Stimulated activated CD8-positive, alpha-beta memory T cell treated with anti-CD3 and anti-CD28 coated beads, Interleukin-12 subunit alpha, Interleukin-12 subunit beta, amount 100 ng/mL, for 24 hours (primary cell): ENCODE measurements around the gene ADAT3.
"Not testable (repeated sequence)": the region's sequence is repeated elsewhere in the genome, so short reads cannot be mapped to it uniquely, and the experiment has no call there.

Source experiments
- DNase-seq: peaks from one replicate; pipeline ENCODE4 v3.0.0-alpha.2; 2020; ENCODE audit errors: extremely low read depth

The ADAT3 gene

DNA sequence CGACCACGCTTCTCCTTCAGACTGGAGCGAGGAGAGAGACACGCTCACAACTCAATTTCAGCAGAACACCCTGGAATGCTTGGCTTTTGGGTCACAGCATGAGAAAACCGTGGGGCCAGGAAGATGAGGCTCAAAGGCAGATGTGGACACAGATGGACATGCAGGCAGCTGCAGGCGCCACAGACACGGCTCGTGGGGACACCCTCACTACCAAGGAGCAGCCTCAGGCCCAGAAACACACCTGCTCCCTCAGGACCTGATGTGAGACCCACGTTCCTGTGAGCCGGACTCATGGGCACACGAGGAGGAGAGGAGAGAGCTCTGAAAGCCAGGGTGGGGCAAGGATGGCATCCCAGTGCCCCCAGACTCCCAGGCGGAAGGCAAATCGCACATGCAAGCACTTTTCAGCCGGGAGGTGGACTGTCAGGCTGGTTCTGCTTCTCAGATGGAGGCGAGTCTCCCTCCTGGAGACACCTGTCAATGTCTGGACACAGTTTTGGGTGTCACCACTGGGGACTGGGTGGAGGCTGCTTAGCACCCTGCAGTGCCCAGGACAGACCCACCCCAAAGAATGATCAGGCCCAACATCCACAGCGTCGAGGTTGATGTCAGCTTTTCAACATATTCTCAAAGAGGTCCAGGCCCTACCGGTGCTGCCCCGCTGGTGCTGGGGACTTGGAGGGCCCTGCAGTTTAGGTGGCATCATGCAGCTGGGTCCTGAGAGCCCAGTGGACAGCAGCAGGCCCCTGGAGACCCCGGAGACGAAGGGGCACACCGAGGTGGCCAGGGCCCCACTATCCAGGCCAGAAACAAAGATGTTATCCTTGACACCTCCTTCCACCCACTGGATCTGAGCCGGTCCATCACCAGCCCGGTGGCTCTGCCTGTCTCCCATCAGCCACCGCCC lies 22.2 kb upstream of the ADAT3 start:
- no peak for DNase-seq

DNA sequence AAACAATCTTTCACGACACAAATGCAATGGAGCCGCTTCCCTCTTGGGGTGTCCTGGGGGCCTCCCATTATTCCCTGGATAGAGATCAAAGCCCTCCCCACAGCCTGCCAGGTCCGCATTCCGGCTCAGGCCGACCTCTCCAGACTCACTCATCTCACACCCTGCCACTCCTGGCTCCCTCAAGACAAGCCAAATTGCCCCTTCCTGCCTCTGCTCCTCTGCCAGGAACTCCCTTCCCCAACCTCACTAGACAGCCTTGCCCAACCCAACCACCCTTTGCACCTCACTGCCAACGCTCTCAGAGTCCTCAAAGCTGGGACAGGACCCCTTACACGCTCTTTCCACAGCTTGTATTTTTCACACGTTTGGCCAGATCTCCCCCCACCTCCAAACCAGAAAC lies 21.4 kb upstream of the ADAT3 start:
- DNase-seq = no peak

DNA sequence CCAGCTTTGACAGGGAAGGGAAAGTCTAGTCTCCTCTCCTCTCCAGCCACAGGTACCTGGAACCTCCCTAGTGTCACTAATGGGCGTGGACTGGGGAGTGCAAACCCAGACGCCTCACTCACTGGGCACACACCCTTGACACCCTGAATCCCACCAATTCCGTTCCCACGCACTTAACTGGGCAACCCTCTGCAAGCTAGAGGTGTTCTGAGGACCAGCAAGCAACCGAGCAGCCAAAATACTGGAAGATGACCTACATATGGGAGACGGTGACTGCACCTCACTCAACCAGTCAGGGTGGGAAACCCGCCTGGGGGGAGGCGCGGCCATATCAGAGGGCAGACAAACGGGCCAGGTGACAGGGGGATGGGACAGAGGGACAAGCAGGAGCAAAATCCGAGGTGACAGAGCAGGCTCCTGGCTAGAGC lies 20.9 kb upstream of the ADAT3 start:
- DNase-seq = no peak

DNA sequence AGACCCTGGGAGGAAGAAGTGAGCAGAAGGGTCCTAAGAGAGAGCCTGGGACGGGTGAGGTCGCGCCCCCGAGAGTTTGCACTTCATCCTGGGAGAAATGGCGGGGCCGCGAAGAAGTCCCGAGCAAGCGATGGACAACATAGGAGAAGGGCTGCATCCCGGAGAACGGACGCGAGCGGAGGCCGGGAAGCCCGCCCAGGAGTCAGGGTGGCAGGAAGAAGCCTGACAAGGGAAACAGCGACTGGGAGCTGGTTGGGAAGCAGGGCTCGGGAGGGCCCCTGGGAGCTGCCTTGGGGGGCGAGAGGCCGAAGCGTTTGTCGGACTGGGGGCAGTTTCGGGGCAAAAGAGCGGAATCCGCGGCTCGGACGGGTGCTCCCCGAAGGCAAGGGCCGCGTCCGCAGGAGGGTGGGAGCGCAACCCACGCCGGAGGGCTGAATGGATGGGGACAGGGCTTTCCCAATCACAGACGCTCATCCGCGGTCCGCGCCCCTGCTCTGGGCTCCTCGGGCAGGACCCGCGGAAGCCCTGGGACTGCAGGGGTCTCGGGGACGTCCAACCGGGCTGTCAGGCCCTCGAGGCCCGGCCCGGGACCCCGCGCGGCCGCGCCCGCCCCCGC lies 20.4 kb upstream of the ADAT3 start:
- no peak for DNase-seq

DNA sequence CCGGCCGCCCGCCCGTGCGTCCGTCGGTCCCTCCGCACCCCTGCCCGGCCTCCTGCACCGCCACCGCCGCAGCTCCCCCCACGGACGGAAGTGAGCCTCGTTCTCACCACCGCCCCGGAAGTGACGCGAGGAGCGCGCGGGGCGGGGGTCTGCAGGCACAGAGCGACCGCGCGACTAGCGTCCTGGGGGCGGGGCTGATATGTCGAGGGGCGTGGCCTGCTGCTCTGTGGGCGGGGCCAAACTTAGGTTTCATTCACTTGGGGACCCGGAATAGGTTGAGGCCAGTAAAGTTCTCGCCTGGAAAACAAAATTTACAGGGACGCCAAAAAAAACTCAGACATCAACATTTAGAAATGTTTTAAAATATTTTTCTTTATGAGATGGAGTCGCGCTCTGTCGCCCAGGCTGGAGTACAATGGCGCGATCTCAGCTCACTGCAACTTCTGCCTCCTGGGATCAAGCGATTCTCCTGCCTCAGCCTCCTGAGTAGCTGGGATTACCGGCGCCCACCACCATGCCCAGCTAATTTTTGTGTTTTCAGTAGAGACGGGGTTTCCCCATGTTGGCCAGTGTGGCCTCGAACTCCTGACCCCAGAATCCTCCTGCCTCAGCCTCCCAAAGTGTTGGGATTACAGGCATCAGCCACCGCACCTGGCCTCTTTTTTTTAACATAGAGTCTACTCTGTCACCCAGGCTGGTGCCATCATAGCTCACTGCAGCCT lies 19.6 kb upstream of the ADAT3 start, which contains the start of gene ABHD17A:
Gene ABHD17A, minus strand, starts transcription at position 99 of the 722 bp plus-strand sequence. CDS start 3,930 bp downstream, outside the sequence.
- peak; percentile 87 for DNase-seq

DNA sequence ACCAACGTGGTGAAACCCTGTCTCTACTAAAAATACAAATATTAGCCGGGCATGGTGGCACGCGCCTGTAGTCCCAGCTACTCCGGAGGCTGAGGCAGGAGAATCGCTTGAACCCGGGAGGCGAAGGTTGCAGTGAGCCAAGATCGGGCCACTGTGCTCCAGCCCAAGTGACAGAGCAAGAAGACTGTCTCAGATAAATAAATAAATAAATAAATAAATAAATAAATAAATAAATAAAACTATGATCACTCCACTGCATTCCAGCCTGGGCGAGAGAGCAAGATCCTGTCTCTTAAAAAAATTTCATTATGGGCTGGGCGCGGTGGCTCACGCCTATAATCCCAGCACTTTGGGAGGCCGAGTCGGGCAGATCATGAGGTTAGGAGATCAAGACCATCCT lies 18.8 kb upstream of the ADAT3 start:
- not testable (repeated sequence) for DNase-seq

DNA sequence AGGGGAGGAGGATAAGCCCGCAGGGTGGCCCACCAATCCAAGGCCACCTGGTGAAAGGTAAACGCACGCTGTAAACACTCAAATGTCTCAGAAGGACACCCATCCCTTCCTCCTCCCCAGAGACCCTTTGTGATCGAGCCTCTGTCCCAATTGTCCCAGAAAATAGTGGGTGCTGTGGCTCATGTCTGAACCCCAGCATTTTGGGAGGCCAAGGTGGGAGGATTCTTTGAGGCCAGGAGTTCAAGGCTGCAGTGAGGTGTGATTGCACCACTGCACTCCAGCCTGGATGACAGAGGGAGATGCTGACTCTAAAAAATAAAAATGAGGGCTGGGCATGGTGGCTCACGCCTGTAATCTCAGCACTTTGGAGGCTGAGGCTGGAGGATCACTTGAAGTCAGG lies 16.8 kb upstream of the ADAT3 start:
- DNase-seq = no peak

DNA sequence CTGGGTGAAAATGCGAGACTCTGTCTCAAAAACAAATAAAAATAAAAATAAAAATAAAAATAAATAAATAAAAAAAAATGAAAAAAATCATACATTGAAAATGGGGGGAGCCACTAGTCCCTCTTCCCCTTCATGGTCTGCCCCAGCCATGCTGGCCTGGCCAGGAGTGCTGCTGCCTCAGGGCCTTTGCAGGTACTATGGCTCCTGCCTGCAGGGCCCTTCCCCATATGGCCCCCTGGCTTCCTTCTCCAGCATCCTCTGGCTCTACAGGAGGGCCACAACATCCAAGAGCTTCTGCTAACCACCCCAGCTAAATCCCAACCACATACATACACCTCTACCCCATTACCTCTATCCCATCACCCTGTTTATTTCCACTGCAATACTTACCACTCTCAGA lies 15.3 kb upstream of the ADAT3 start:
- no peak for DNase-seq

DNA sequence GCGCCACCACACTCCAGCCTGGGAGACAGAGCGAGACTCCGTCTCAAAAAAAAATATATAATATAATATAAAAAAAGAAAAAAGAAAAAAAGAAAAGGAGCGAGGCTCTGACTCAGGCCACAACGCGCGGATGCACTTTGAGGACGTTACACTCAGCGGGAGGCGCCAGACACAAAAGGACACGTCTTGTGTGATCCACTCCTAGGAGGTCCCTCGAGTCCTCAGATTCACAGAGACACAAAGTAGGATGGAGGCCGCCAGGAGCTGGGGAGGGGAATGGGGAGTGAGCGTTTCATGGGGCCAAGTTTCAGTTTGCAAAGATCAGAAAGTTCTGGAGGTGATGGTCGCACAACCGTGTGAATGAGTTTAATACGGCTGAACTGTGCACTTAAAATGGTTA lies 11.4 kb upstream of the ADAT3 start:
- no peak for DNase-seq

DNA sequence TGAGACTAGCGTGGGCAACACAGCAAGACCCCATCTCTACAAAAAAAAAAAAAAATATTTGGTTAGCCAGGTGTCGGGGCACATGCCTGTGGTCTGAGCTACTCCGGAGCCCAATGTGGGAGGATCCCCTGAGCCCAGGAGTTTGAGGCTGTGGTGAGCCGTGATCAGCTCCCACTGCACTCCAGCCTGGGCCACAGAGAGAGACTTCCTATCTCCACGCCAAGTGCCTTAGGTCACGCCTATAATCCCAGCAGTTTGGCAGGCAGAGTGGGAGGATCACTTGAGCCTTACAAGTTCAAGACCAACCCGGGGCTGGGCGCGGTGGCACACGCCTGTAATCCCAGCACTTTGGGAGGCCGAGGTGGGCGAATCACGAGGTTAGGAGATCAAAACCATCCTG lies 8.7 kb upstream of the ADAT3 start:
- no peak for DNase-seq

DNA sequence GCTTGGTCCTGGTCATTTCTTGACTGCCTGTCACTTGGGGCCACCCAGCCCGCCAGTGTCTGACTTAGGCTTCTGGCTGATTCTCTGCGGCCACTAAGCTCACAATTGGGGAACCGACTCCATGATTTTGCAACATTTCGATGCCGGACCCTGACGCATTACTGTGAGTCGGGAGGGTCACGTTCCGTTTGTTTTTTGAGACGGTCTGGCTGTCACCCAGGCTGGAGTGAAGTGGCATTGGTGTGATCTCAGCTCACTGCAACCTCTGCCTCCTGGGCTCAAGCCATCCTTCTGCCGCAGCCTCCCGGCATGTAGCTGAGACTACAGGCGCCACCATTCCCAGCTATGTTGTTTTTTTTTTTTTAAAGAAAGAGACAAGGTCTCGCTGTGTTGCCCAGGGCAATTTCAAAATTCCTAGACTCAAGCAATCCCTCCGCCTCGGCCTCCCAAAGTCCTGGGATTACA lies 3.2 kb upstream of the ADAT3 start:
- no peak for DNase-seq

DNA sequence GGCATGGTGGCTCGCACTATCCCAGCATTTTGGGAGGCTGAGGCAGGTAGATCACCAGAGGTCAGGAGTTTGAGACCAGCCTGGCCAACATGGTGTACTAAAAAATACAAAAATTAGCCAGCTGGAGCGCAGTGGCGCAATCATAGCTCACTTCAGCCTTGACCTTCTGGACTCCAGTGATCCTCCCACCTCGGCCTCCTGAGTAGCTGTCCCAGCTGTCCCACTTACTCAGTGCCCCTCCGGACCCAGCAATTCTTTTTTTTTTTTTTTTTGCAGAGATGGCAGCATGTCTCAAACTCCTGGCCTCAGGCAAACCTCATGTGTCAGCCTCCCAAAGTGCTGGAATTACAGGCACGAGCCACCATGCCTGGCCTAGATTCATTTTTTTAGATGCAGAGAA lies 2.3 kb upstream of the ADAT3 start:
- no peak for DNase-seq

DNA sequence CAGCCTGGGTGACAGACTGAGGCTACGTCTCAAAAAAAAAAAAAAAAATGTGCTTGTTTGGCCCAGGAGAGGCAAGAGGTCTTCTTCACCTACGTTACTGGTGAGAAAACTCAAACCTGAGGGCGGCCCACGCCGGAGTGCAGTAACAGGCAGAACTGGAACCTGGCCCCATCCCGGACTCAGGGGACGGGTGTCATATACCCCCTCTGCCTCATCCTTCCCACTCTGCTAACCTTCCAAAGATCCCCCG lies 414 bp upstream of the ADAT3 start:
- DNase-seq = no peak

DNA sequence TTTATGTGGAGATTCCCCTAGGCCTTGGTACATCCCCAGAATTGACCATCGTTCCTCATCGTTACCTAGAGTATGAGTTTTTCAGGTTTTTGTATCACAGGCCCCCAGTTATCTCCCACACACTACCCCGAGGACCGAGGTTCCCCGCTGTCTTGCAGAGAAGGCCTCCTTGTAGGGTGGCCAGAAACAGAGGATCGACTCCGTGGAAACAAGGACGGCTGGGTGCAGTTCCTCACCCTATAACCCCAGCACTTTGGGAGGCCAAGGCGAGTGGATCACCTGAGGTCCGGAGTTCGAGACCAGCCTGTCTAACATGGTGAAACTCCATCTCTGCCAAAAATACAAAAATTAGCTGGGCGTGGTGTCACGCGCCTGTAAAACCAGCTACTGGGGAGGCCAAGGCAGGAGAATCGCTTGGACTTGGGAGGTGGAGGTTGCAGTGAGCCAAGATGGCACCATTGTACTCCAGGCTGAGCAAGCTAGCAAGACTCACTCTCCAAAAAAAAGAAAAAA lies 720 bp downstream of the ADAT3 start:
- no peak for DNase-seq

DNA sequence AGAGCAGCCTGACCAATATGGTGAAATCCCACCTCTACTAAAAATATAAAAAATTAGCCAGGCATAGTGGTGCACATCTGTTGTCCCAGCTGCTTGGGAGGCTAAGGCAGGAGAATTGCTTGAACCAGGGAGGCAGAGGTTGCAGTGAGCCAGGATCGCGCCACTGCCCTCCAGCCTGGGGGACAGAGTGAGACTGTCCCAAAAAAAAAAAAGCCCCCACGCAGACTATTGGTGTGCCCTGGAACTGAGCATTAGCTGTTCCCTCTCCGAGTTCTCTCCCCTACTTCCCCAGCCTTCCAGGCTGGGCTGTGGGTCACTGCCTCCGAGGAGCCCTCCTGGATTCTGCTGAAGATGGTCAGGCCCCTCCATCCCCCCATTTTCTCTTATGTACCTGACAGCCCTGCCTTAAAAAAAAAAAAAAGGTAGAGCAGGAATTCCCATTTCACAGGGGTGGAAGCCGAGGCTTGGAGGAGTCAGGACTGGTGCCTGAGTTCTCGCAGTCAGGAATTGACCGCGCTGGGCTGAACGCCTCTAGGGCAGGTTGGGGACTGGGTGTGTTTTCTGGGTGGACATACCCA lies 1.9 kb downstream of the ADAT3 start:
- no peak for DNase-seq

DNA sequence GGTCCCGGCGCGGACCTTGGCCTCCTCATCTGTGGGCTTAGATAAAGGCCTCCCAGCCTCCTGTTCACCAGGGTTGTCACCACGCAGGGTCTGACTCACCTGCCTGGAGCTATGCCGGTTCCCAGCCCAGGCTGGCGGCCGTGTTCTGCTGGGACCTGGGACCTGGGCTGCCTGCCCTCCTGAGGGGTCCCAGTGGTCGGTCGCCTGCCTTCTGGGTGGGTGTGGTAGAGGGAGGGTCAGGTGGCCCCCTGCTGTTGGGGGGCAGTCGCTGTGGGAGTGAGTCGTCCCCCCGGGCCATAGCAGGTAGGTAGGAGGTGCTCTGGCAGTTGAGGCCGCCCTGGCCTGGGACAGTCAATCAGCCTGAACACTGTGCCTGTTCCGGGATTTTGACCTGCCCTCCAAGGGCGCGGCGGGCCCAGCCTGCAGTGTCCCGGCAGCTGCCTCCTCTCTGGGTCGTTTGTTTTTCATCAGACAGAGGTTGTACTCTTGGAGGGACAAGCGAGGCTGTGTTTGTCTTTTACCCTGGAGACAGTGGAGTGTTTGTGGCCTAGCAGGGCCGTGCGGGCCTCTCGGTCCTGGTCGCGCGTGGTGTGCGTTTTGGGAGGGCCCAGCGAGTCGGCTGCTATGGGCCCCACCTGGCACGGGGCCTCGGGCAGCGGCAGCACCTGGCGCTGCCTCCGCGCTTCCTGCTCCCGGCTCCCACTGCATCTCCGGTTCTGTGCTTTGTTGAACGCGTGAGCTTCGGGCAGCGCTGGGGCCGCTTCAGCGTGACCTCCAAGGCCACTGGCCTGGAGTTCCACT lies 2.6 kb downstream of the ADAT3 start:
- DNase-seq = no peak

DNA sequence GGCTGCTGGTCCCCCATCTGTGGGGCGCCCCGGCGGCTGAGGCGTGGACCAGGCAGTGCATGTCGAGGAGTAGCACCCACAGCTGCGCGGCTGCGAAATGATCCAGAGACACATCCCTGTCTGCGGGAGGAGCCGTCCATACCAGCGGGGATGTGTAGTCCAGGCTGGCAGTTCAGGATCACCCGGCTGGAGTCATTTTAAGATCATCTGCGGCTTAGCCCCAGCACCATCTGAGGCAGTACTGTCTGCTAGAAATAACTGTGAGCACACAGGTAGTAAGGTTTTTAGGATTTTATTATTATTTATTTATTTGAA lies 3.1 kb downstream of the ADAT3 start:
- no peak for DNase-seq

DNA sequence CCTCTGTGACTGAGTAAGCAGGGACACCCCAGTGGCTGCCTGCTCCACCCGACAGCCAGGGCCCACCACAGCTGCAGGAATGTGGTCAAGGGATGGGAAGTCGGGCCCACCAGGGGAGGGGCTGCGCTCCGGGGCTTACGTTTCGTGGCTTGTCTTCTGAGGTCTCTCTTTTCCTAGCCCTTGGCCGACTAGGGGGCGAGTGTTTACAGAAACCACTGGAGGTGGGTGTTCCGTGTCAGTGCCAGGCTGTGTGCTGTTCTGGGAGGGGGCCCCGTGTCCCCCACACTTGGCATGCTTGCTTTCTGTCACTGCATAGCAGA lies 4.5 kb downstream of the ADAT3 start:
- DNase-seq = no peak

DNA sequence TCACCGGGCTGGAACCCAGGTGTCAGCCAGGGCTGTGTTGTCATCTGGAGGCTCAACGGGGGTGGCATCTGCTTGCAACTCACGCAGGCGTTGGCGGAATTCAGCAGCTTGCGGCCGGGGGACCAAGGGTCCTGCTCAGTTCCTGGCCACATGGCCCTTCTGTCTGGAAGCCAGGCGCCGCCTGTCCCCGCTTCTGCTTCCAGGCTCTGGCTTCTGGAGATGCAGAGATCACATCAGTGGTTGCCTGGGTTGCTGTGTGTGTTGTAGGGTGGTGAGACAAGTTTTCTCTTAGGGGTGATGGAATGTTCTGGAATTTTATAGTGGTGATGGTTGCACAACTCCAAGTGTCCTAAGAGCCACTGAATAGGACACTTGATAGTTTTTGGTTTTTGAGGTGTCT lies 5.0 kb downstream of the ADAT3 start:
- DNase-seq = no peak

DNA sequence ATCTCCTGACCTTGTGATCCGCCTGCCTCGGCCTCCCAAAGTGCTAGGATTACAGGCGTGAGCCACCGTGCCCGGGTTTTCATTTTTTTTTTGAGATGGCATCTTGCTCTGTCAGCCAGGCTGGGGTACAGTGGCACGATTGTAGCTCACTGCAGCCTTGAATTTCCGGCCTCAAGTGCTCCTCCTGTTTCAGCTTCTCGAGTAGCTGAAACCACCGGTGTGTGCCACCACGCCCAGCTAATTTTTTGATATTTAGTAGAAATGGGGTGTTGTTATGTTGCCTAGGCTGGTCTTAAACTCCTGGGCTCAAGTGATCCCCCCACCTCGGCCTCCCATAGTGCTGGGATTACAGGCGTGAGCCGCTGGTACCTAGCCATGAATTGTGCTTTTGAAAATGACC lies 5.9 kb downstream of the ADAT3 start:
- DNase-seq = no peak

DNA sequence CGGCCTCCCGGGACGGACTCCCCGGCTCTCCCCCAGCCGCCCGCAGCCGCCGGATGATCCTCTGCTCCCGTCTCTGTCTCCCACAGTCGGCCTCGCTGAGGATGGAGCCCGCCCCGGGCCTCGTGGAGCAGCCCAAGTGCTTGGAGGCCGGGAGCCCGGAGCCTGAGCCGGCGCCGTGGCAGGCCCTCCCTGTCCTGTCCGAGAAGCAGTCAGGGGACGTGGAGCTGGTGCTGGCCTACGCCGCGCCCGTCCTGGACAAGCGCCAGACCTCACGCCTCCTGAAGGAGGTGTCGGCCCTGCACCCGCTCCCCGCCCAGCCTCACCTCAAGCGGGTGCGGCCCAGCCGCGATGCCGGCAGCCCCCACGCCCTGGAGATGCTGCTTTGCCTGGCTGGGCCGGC lies 6.8 kb downstream of the ADAT3 start:
- no peak for DNase-seq
